Mucosa of rectum (tissue), 2 donors: ENCODE measurements around the gene MINK1.
"Not testable (repeated sequence)": the region's sequence is repeated elsewhere in the genome, so short reads cannot be mapped to it uniquely, and the experiment has no call there.

Experiments used
- H3K27ac ChIP-seq, 2 donors: one replicate each; pipeline ENCODE4 v1.7.0; 2013; ENCODE audit warnings: inconsistent platforms in 2 of 2, low read depth in 2 of 2, low read length in 2 of 2
- H3K27me3 ChIP-seq, 2 donors: one replicate each; pipeline ENCODE4 v1.7.0; 2013; ENCODE audit warnings: low read length in 2 of 2; ENCODE audit not compliant: control insufficient read depth in 2 of 2, insufficient read depth in 2 of 2
- H3K36me3 ChIP-seq, 2 donors: one replicate each; pipeline ENCODE4 v1.7.0; 2013; ENCODE audit warnings: low read length in 2 of 2; ENCODE audit not compliant: control insufficient read depth in 2 of 2, insufficient read depth in 2 of 2
- H3K4me1 ChIP-seq, 2 donors: one replicate each; pipeline ENCODE4 v1.7.0; 2013; ENCODE audit warnings: low read length in 2 of 2, mild to moderate bottlenecking in 1 of 2; ENCODE audit not compliant: control insufficient read depth in 2 of 2, insufficient read depth in 2 of 2
- H3K4me3 ChIP-seq, 2 donors: one replicate each; pipeline ENCODE4 v1.7.0; 2013; ENCODE audit warnings: low read length in 2 of 2
- H3K9ac ChIP-seq, 2 donors: one replicate each; pipeline ENCODE4 v1.7.0; 2013; ENCODE audit warnings: low read length in 2 of 2, low read depth in 1 of 2, mild to moderate bottlenecking in 1 of 2
- H3K9me3 ChIP-seq, 2 donors: one replicate each; pipeline ENCODE4 v1.7.0; 2013; ENCODE audit warnings: low read length in 2 of 2; ENCODE audit not compliant: control insufficient read depth in 2 of 2
- donor health status: healthy.
- donor health status: Normal muscosa, but diverticular disease.

MINK1 gene

GRCh38 chr17:4856271-4856936, 23.3 kb downstream of the MINK1 start:
- H3K9ac ChIP-seq = no peak overlapping the region
- no peak overlapping the region for H3K27ac ChIP-seq
- no peak overlapping the region for H3K4me3 ChIP-seq
- peaks cover 6 to 21% of the 10 kb centered on the region in 2 donors for H3K36me3 ChIP-seq
- peaks cover 11 to 14% of the 10 kb centered on the region in 2 donors for H3K4me1 ChIP-seq
- no peaks in the 10 kb centered on the region for H3K27me3 ChIP-seq
- no peaks in the 10 kb centered on the region for H3K9me3 ChIP-seq

GRCh38 chr17:4856937-4857314, 23.8 kb downstream of the MINK1 start:
- Histone ChIP-seq H3K4me1 (peaks cover 9 to 13% of the 10 kb centered on the region in 2 donors), H3K4me3 (no peak overlapping the region), H3K27me3 (no peaks in the 10 kb centered on the region), H3K36me3 (peaks cover 6 to 24% of the 10 kb centered on the region in 2 donors), H3K9me3 (no peaks in the 10 kb centered on the region), H3K9ac (no peak overlapping the region), H3K27ac (no peak overlapping the region)

- not testable (repeated sequence) for H3K27me3 ChIP-seq, H3K27ac ChIP-seq, H3K4me1 ChIP-seq, H3K9ac ChIP-seq, H3K4me3 ChIP-seq, H3K9me3 ChIP-seq
- peaks cover 6 to 26% of the 10 kb centered on the region in 2 donors for H3K36me3 ChIP-seq
Measured at GRCh38 chr17:4857347-4857746, 24.2 kb downstream of the MINK1 start.

GRCh38 chr17:4858068-4858881, 25.1 kb downstream of the MINK1 start:
- Histone ChIP-seq H3K36me3 (peaks cover 6 to 26% of the 10 kb centered on the region in 2 donors), H3K9me3 (no peaks in the 10 kb centered on the region), H3K4me3 (no peak overlapping the region), H3K4me1 (peaks cover 3 to 7% of the 10 kb centered on the region in 2 donors), H3K9ac (no peak overlapping the region), H3K27me3 (no peaks in the 10 kb centered on the region), H3K27ac (no peak overlapping the region)

GRCh38 chr17:4858882-4859260, 25.7 kb downstream of the MINK1 start:
- Histone ChIP-seq H3K27ac (peak overlapping the region in 1 of 2 donors; percentile 18), H3K27me3 (no peaks in the 10 kb centered on the region), H3K9me3 (no peaks in the 10 kb centered on the region), H3K4me1 (peaks cover 3 to 7% of the 10 kb centered on the region in 2 donors), H3K36me3 (peaks cover 4 to 24% of the 10 kb centered on the region in 2 donors), H3K9ac (no peak overlapping the region), H3K4me3 (no peak overlapping the region)

GRCh38 chr17:4859816-4860625, 26.9 kb downstream of the MINK1 start:
- Histone ChIP-seq H3K9me3 (no peaks in the 10 kb centered on the region), H3K9ac (no peak overlapping the region), H3K27me3 (no peaks in the 10 kb centered on the region), H3K4me1 (peaks cover 3 to 7% of the 10 kb centered on the region in 2 donors), H3K27ac (no peak overlapping the region), H3K36me3 (peaks cover 0 to 24% of the 10 kb centered on the region in 2 donors), H3K4me3 (no peak overlapping the region)

GRCh38 chr17:4860651-4861050, 27.5 kb downstream of the MINK1 start:
- H3K4me1 ChIP-seq = peaks cover 3 to 7% of the 10 kb centered on the region in 2 donors
- no peak overlapping the region for H3K4me3 ChIP-seq
- no peak overlapping the region for H3K9ac ChIP-seq
- no peaks in the 10 kb centered on the region for H3K9me3 ChIP-seq
- H3K27me3 ChIP-seq = no peaks in the 10 kb centered on the region
- H3K36me3 ChIP-seq = peaks cover 0 to 24% of the 10 kb centered on the region in 2 donors
- no peak overlapping the region for H3K27ac ChIP-seq

- H3K4me3 ChIP-seq = no peak overlapping the region
- H3K36me3 ChIP-seq = peaks cover 3 to 21% of the 10 kb centered on the region in 2 donors
- no peaks in the 10 kb centered on the region for H3K9me3 ChIP-seq
- no peaks in the 10 kb centered on the region for H3K27me3 ChIP-seq
- H3K9ac ChIP-seq = no peak overlapping the region
- no peak overlapping the region for H3K27ac ChIP-seq
- H3K4me1 ChIP-seq = peaks cover 3 to 7% of the 10 kb centered on the region in 2 donors
Measured at GRCh38 chr17:4861052-4861451, 27.9 kb downstream of the MINK1 start.

- Histone ChIP-seq H3K4me1 (peaks cover 3 to 6% of the 10 kb centered on the region in 2 donors), H3K4me3 (no peak overlapping the region), H3K27ac (no peak overlapping the region), H3K36me3 (peaks cover 3 to 17% of the 10 kb centered on the region in 2 donors), H3K9ac (no peak overlapping the region), H3K27me3 (no peaks in the 10 kb centered on the region), H3K9me3 (no peaks in the 10 kb centered on the region)
Measured at GRCh38 chr17:4862720-4863119, 29.6 kb downstream of the MINK1 start.

GRCh38 chr17:4863321-4863720, 30.2 kb downstream of the MINK1 start:
- H3K9ac ChIP-seq = no peak overlapping the region
- H3K9me3 ChIP-seq = no peaks in the 10 kb centered on the region
- H3K36me3 ChIP-seq = peaks cover 3 to 17% of the 10 kb centered on the region in 2 donors
- peaks cover 0 to 3% of the 10 kb centered on the region in 2 donors for H3K4me1 ChIP-seq
- no peaks in the 10 kb centered on the region for H3K27me3 ChIP-seq
- no peak overlapping the region for H3K27ac ChIP-seq
- H3K4me3 ChIP-seq = no peak overlapping the region
